Gastrocnemius medialis (tissue), 4 donors: ENCODE results near the gene SORBS2. TPM values are rescaled to one million over a fixed set of nuclear protein-coding genes. Genes with fewer than 3 reads are reported as not detected.

Experiments
- ATAC-seq, 2 donors: fragments of 150-250 bp; one replicate each; pipeline ENCODE4 v1.9.1; 2016
- DNase-seq, 2 donors: peaks; one replicate each; pipeline ENCODE4 v3.0.0-alpha.2; 2019
- H3K27ac ChIP-seq, 4 donors: fragments of 200-600 bp; sonication (generic); 1 replicate in 1 of 4; 2 replicates in 3 of 4; pipeline ENCODE4 v1.5.1; 2016 to 2018; ENCODE audit warnings: mild to moderate bottlenecking in 2 of 4, moderate library complexity in 1 of 4
- H3K27me3 ChIP-seq, 3 donors: fragments of 200-600 bp; sonication (generic) in 2 of 3; 1 replicate in 1 of 3; 2 replicates in 2 of 3; pipeline versions ENCODE4 v1.5.1 to v1.6.0; 2016 to 2019; ENCODE audit warnings: mild to moderate bottlenecking in 1 of 3, moderate library complexity in 1 of 3
- H3K36me3 ChIP-seq, 2 donors: fragments of 200-600 bp; sonication (generic) in 1 of 2; one replicate each; pipeline ENCODE4 v1.5.1; 2017 to 2018
- H3K4me1 ChIP-seq, 2 donors: fragments of 200-600 bp; sonication (generic) in 1 of 2; one replicate each; pipeline ENCODE4 v1.5.1; 2016 to 2017; ENCODE audit warnings: mild to moderate bottlenecking in 2 of 2
- H3K4me3 ChIP-seq, 4 donors: fragments of 200-600 bp; sonication (generic) in 3 of 4; 1 replicate in 1 of 4; 2 replicates in 3 of 4; pipeline ENCODE4 v1.5.1; 2016 to 2019; ENCODE audit warnings: mild to moderate bottlenecking in 2 of 4
- H3K9me3 ChIP-seq, 3 donors: fragments of 200-600 bp; sonication (generic) in 2 of 3; 1 replicate in 1 of 3; 2 replicates in 2 of 3; pipeline ENCODE4 v1.5.1; 2016 to 2019
- CTCF ChIP-seq, 5 experiments: fragments of 450-650 bp in 3 of 5; fragments of 200-600 bp in 2 of 5; sonication (generic) in 2 of 5; IDR thresholded peaks in 4 of 5; conservative IDR thresholded peaks in 1 of 5; 1 replicate in 4 of 5; 2 replicates in 1 of 5; pipeline ENCODE4 v1.5.1; 2016 to 2019; ENCODE audit warnings: antibody characterized with exemption in 5 of 5, mild to moderate bottlenecking in 3 of 5, moderate library complexity in 3 of 5
- POLR2A ChIP-seq, 2 donors: fragments of 450-650 bp; IDR thresholded peaks; one replicate each; pipeline ENCODE4 v1.6.1; 2017; ENCODE audit warnings: antibody characterized with exemption in 2 of 2, mild to moderate bottlenecking in 2 of 2, moderate library complexity in 2 of 2
- in situ Hi-C, 4 donors: fragments of 200-750 bp; cut with MboI; loops; one replicate each; pipeline versions ENCODE4 v1.15.0 to v1.8.0; 2017; ENCODE audit warnings: low sequenced_read_pairs in 4 of 4
- intact Hi-C: fragments of 100-400 bp; cut with DNase I; formaldehyde crosslinking; loops from one replicate; pipeline ENCODE4 v1.15.1; 2023; ENCODE audit warnings: low total_unique reads
- total RNA-seq, 4 donors: library from RNA; depleted of rRNA; stranded (reverse); fragments of >200 nt; gene quantifications; one replicate each; pipeline versions ENCODE4 v1.1.0 to v1.2.3, GENCODE V29; 2016

The SORBS2 gene
- total RNA-seq, 4 donors from 2014 or later: 15.3 to 64.5 (median 17.4) TPM

GRCh38 chr4:185723631-185724260 is 88.2 kb downstream of the SORBS2 start:
- ATAC-seq: no peak
- TF ChIP-seq CTCF (IDR thresholded peaks at IDR 0.05 in 4 of 5, conservative IDR thresholded peaks at IDR 0.05 in 1 of 5) (no peak), POLR2A (IDR thresholded peaks at IDR 0.05) (no peak)
- in situ Hi-C loops (no loop called here), intact Hi-C loops (no loop called here)
- H3K27me3 ChIP-seq: no peaks in the 10 kb centered on the region
- DNase-seq: no peak
- no peaks in the 10 kb centered on the region for H3K9me3 ChIP-seq
- peak overlapping the region in 2 of 4 donors; percentile 2 to 40 for H3K27ac ChIP-seq
- H3K4me3 ChIP-seq: no peak overlapping the region
- H3K4me1 ChIP-seq: peaks cover 0 to 5% of the 10 kb centered on the region in 2 donors
- no peaks in the 10 kb centered on the region for H3K36me3 ChIP-seq

DNA sequence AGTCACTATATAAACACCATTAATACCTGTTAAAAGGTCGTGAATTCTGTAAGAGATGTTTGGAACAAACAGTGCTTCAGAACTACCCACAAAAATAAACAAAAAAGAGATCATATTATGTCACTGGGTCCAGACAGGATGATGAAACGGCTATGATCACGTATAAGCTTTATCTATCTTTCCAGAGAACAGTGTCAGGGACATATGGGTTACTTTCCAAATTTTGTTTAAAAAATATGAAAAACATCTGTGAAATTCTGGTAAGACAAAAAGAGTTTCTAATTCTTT is 90.0 kb downstream of the SORBS2 start:
- in situ Hi-C loops (no loop called here), intact Hi-C loops (no loop called here)
- DNase-seq: no peak
- H3K9me3 ChIP-seq: no peaks in the 10 kb centered on the region
- H3K4me1 ChIP-seq: peaks cover 0 to 5% of the 10 kb centered on the region in 2 donors
- no peaks in the 10 kb centered on the region for H3K36me3 ChIP-seq
- TF ChIP-seq CTCF (IDR thresholded peaks at IDR 0.05 in 4 of 5, conservative IDR thresholded peaks at IDR 0.05 in 1 of 5): no peak
- TF ChIP-seq POLR2A (IDR thresholded peaks at IDR 0.05): no peak
- H3K27me3 ChIP-seq: no peaks in the 10 kb centered on the region
- no peak overlapping the region for H3K27ac ChIP-seq
- H3K4me3 ChIP-seq: no peak overlapping the region
- ATAC-seq: no peak

GRCh38 chr4:185721190-185722028 is 90.6 kb downstream of the SORBS2 start:
- Histone ChIP-seq H3K4me3 (no peak overlapping the region), H3K27me3 (no peaks in the 10 kb centered on the region)
- in situ Hi-C loops: no loop called here

GRCh38 chr4:185719500-185719858 is 92.5 kb downstream of the SORBS2 start:
- intact Hi-C loops: no loop called here

More at GRCh38 chr4:185721190-185722028, 90.6 kb downstream of the SORBS2 start:
- no peak for DNase-seq
- no peaks in the 10 kb centered on the region for H3K4me1 ChIP-seq
- no peaks in the 10 kb centered on the region for H3K9me3 ChIP-seq
- H3K36me3 ChIP-seq: no peaks in the 10 kb centered on the region
- ATAC-seq: no peak
- TF ChIP-seq POLR2A (IDR thresholded peaks at IDR 0.05) (no peak), CTCF (IDR thresholded peaks at IDR 0.05 in 4 of 5, conservative IDR thresholded peaks at IDR 0.05 in 1 of 5) (no peak)
- no peak overlapping the region for H3K27ac ChIP-seq
- intact Hi-C loops: no loop called here

More at GRCh38 chr4:185719500-185719858, 92.5 kb downstream of the SORBS2 start:
- no peak for DNase-seq
- in situ Hi-C loops: no loop called here
- no peak for ATAC-seq
- H3K27me3 ChIP-seq: no peaks in the 10 kb centered on the region
- no peak overlapping the region for H3K27ac ChIP-seq
- no peak overlapping the region for H3K4me3 ChIP-seq
- no peaks in the 10 kb centered on the region for H3K9me3 ChIP-seq
- TF ChIP-seq POLR2A (IDR thresholded peaks at IDR 0.05): no peak
- no peak for TF ChIP-seq CTCF (IDR thresholded peaks at IDR 0.05 in 4 of 5, conservative IDR thresholded peaks at IDR 0.05 in 1 of 5)
- no peaks in the 10 kb centered on the region for H3K36me3 ChIP-seq
- no peaks in the 10 kb centered on the region for H3K4me1 ChIP-seq
